Stimulated activated CD4-positive, alpha-beta T cell treated with anti-CD3 and anti-CD28 coated beads, Interleukin-1b, Interleukin-23, amount 100 ng/mL, for 24 hours (primary cell): ENCODE data around the gene CCDC6.
A peak's percentile ranks its signal among the peaks of the same experiment; 100 is the strongest.
"Not testable (repeated sequence)": the region's sequence is repeated elsewhere in the genome, so short reads cannot be mapped to it uniquely, and the experiment has no call there.

ENCODE experiments used
- DNase-seq, 4 experiments: peaks; one replicate each; pipeline ENCODE4 v3.0.0-alpha.2; 2020; ENCODE audit warnings: low read depth in 4 of 4, low spot score in 1 of 4

CCDC6 gene

GRCh38 chr10:59906417-59907202 is at the start of gene CCDC6:
CCDC6 (minus strand) TSS chr10:59906556; CDS start chr10:59906424, 132 bp downstream.
- peak; percentile 81 to 90 (median 85) for DNase-seq

GRCh38 chr10:59954296-59954695 is 47.9 kb upstream of the CCDC6 start:
- DNase-seq, result no peak

- not testable (repeated sequence) for DNase-seq
Measured at GRCh38 chr10:59953711-59954110, 47.4 kb upstream of the CCDC6 start.

DNA sequence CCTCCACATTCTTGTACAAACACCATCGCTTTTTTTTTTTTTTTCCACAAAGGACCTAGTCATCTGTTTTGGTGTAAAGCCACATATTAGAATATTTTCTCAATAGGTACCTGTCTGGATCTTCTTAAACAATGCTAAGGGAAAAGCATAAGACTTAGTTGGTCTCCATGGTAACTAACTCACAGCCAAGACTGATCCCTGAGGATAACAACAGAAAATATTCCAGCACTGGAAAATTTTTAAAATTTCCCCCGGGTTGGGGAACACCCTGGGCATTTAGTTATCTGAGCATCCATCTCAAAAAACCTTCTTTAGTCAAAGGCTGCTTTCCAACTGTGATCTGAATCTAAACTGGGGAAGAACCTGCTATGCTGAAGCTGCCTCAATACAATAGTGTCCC is 43.7 kb upstream of the CCDC6 start:
- no peak for DNase-seq

- no peak for DNase-seq
Measured at GRCh38 chr10:59949608-59950007, 43.3 kb upstream of the CCDC6 start.

DNA sequence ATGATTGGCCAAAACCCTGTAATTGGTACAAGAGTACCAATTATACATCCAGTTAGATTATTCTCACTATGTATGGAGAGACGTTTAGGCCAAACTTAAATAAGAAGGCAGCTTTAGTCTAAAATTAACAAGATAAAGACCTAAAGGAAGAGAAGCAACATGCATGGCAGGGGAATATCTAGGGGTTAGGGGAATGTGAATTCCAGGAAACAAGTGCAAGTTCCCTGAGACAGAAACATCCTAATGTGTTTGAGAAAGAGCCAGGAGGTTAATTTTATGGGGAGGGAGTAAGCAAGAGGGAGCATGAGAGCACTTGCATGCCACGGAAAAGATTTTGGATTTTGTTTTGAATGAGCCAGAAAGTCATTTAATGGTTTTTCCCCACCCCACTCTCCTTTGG is 39.6 kb upstream of the CCDC6 start:
- no peak for DNase-seq

DNA sequence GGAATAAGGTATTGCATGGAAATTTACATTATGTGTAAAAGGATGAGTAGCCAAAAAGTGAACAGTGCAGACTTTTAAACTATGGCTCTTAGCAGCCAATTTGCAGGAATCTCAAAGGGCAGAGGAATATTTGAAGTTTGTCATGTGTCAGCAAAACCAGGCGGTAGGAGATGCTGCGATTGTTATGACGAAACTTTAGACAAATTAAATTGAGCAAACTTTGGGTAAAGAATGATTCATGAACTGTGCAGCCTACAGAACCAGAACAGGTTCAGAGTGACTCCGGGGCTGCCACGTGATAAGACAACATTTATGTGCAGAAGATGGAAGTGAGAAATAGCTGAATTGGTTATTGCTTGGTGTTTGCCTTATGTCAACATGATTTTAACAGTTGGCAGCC is 39.2 kb upstream of the CCDC6 start:
- DNase-seq, result no peak

DNA sequence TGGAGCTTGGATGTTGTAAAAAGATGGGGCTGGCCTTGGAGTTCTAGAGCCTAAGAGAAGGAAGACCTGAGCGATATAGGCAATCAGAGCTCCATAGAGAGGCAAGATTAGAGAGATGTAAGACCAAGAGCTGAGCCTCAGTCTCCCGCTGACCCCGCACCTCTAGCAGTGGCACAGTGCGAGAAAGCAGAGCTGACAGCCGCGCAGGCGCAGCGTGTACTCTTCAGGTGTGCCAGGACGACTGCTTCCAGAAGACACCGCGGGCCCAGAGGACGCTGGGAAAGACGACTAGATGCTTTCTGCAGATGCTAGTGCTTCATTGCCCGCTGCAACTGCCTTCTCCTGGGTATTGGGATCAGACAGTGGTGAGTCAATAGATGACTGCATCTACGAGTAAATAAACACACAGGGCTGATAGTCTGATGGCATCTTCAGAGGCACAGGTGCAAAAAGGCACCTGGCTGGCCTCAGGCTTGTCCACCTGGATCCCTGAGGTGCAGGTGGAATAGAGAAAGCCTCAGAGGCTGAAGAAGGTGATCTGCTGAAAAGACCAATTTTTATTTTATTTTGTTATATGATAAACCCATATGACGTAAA is 38.1 kb upstream of the CCDC6 start:
- DNase-seq, result no peak

DNA sequence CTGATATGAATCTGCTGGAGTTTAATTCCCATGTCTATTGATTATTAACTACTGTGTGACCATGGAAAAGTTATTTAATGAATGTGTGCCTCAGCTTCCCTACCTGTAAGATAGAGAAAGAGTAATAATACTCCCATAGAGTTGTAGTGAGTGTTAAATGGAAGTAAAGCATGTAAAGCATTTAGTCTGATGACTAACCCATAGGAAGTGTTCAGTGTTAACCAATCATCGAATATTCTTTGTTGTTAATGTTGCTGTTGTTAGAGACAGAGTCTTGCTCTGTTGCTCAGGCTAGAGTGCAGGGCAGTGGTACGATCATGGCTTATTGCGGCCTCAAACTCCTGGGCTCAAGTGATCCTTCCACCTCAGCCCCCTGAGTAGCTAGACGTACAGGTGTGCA is 36.2 kb upstream of the CCDC6 start:
- no peak for DNase-seq

DNA sequence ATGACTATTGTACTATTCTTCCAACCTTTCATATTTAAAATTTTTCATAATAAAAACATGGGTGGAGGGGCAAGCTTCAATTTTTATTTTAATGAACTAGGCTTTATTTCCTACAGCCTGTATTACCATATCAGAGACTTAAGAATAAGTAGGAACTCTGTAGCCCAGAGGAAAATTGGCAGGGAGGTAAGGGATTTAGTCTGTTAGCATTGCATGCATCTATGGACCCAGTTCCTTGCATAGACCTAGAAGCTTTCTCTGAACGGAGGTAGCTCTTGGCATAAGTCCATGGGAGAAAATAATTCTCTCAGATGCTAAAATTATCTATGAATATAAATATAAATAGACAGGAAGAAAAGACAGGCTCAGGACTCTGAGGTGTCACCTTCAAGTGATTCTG is 31.4 kb upstream of the CCDC6 start:
- no peak for DNase-seq

DNA sequence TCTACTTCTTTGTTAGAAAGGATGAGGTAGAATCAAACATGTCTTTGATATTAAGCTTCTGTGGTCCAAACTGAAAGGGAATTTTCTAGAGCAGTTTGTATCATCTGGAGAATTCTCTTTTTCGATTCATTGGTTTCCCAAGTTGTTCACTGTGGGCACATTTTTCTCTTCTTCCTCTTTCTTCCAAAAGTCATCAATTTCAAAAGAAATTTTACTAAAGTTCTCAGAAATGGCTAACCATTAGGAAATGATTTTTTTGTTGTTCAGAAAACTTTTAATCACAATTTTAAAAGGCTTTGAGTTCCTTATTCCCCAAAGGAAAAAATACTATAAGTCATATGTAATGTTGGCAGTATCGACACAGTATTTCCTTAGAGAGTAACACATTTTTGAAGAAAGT is 28.3 kb upstream of the CCDC6 start:
- DNase-seq, result no peak

DNA sequence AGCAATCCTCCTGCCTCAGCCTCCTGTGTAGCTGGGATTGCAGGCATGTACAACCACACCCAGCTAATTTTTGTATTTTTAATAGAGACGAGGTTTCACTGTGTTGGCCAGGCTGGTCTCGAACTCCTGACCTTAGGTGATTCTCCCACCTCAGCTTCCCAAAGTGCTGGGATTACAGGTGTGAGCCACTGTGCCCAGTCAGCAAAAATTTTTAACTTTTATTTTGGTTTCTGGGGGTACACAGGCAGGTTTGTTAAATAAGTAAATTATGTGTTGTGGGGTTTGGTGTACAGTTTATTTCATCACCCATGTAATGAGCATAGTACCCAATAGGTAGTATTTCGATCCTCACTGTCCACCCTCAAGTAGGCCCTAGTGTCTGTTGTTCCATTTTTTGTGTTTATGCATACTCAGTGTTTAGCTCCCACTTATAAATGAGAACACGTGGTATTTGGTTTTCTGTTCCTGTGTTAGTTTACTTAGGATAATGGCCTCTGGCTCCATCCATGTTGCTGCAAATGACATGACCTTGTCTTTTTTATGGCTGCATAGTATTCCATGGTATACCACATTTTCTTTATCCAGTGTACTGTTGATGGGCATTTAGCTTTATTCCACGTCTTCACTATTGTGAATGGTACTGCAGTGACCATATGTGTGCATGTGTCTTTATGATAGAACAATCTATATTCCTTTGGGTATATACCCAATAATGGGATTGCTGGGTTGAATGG is 24.6 kb upstream of the CCDC6 start:
- DNase-seq, result not testable (repeated sequence)

- no peak for DNase-seq
Measured at GRCh38 chr10:59926086-59926485, 19.7 kb upstream of the CCDC6 start.

- DNase-seq, result no peak
Measured at GRCh38 chr10:59922907-59923306, 16.6 kb upstream of the CCDC6 start.

DNA sequence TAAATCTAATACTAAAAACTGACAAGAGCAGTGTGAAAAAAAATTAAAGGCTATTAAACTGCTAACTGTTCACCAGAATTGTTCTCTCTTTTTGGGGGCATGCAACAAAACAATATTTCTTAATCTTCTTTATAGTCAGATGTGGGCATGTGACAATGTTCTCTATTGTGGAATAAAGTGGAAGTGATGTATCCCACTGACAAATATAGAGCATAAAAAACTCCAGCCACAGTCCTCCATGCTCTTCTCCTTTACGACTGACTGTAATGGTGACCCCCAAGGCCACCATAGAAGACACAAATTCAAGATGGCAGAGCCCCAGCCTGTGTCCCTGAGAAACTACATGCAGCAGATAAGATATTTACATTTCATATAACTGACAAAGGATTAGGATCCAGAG is 11.6 kb upstream of the CCDC6 start:
- DNase-seq, result no peak

- no peak for DNase-seq
Measured at GRCh38 chr10:59913547-59914237, 7.3 kb upstream of the CCDC6 start.

- DNase-seq, result no peak
Measured at GRCh38 chr10:59910867-59911266, 4.5 kb upstream of the CCDC6 start.

- no peak for DNase-seq
Measured at GRCh38 chr10:59909815-59910214, 3.5 kb upstream of the CCDC6 start.

DNA sequence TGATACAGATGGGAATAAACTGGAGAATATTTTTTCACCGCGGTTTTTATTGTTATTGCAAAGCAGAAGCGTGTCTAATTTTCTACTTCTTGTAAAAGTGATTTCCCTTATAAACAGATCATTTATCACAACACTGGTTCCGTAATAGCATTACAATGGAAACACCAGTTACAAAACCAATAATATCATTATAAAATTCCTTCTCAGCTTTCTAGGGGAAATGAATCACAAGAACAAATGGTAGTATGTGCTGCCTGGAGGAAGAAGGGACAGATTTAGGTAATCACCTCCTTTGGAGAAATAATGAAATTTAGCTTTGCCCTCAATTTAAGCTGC is 2.4 kb upstream of the CCDC6 start:
- DNase-seq, result no peak

GRCh38 chr10:59907918-59908807 is 1.8 kb upstream of the CCDC6 start:
- peak in 2 of 4 experiments; percentile 22 to 45 for DNase-seq

GRCh38 chr10:59907537-59907917 is 1.2 kb upstream of the CCDC6 start:
- no peak for DNase-seq
